ENCODE measurements around the gene LPP. TPM values are rescaled to one million over a fixed set of nuclear protein-coding genes. Genes with fewer than 3 reads are reported as not detected.

The LPP gene
- total and polyA plus RNA-seq, 2 of the 4 experiments (the other 2 are of a cell fraction) = 16.0 to 130 TPM

DNA sequence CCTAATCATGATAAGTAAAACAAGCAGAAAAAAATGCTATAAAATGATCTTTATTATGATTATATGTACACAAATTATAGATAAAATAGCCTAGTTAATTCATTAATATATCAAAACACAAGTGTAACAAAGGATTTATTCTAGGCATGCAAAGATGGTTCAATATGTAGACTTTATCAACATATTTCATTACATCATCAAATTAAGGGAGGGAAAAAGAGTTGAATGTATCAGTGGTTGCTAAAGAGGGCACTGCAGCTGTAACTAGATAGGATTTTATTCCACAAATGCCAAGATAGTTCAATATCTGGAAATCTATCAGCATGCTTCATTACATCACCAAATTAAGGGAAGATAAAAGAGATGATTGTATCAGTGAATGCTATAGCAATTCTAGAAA is 248.3 kb downstream of the LPP start:
- Histone ChIP-seq H2BK5ac (ENCODE audit: low read depth, low read length, poor library complexity, severe bottlenecking) (no peak overlapping the region), H3K9me3 (ENCODE audit: control insufficient read depth, insufficient read depth, low read length) (no peaks in the 10 kb centered on the region), H3K14ac (replicated peaks; ENCODE audit: low read depth, low read length) (no peak overlapping the region), H3K9ac (ENCODE audit: low read depth, low read length) (no peak overlapping the region), H3K4me3 (ENCODE audit: insufficient read depth, low read depth, low read length) (no peak overlapping the region), H2BK20ac (ENCODE audit: low read depth, low read length) (no peak overlapping the region), H2AK9ac (replicated peaks; ENCODE audit: low read depth, low read length, poor library complexity) (no peak overlapping the region), H3K9me1 (ENCODE audit: insufficient read depth, low read length) (peaks cover 15% of the 10 kb centered on the region), H2AFZ (replicated peaks; ENCODE audit: low read length, poor library complexity) (no peak overlapping the region), H3K79me1 (ENCODE audit: low read depth in 1 of 2, low read length in 2 of 2) (peaks cover 51 to 87% of the 10 kb centered on the region in 2 experiments), H4K91ac (ENCODE audit: insufficient read depth, low read depth, low read length) (no peak overlapping the region), H3K27me3 (ENCODE audit: control insufficient read depth, insufficient read depth, low read length) (no peaks in the 10 kb centered on the region), H3K4me1 (ENCODE audit: control insufficient read depth, insufficient read depth, low read length) (no peaks in the 10 kb centered on the region), H3K36me3 (ENCODE audit: control insufficient read depth, insufficient read depth, low read length) (peaks cover 12% of the 10 kb centered on the region), H2BK120ac (ENCODE audit: low read depth, low read length) (no peak overlapping the region), H3K23ac (ENCODE audit: low read depth, low read length) (no peak overlapping the region), H3K4ac (ENCODE audit: low read depth, low read length) (no peak overlapping the region), H2AK5ac (ENCODE audit: low read depth, low read length) (no peak overlapping the region), H3K18ac (ENCODE audit: low read depth, low read length) (no peak overlapping the region), H4K20me1 (ENCODE audit: insufficient read depth, low read length) (peaks cover 36% of the 10 kb centered on the region), H3K56ac (ENCODE audit: extremely low read depth, insufficient read depth, low read length) (no peak overlapping the region), H3K27ac (ENCODE audit: insufficient read depth, low read length) (no peak overlapping the region), H3K4me2 (ENCODE audit: low read depth, low read length) (no peak overlapping the region), H2BK15ac (ENCODE audit: low read depth, low read length) (no peak overlapping the region), H4K8ac (ENCODE audit: low read depth in 2 of 2, low read length in 2 of 2) (no peak overlapping the region), H4K5ac (ENCODE audit: low read depth, low read length) (no peak overlapping the region)
- ChIA-PET CTCF (no interaction called here), POLR2A (ENCODE audit: unreplicated experiment) (no interaction called here)
- TF ChIP-seq RFX5 (IDR thresholded peaks at IDR 0.05; ENCODE audit: low read depth, low read length) = no peak
- no peak for TF ChIP-seq SMC3 (IDR thresholded peaks at IDR 0.05; ENCODE audit: low read depth, low read length)
- TF ChIP-seq RCOR1 (IDR thresholded peaks at IDR 0.05; ENCODE audit: insufficient replicate concordance, low read length) = no peak
- no peak for TF ChIP-seq FOS (IDR thresholded peaks at IDR 0.05; ENCODE audit: low read depth, low read length)
- TF ChIP-seq, protein P1, sequence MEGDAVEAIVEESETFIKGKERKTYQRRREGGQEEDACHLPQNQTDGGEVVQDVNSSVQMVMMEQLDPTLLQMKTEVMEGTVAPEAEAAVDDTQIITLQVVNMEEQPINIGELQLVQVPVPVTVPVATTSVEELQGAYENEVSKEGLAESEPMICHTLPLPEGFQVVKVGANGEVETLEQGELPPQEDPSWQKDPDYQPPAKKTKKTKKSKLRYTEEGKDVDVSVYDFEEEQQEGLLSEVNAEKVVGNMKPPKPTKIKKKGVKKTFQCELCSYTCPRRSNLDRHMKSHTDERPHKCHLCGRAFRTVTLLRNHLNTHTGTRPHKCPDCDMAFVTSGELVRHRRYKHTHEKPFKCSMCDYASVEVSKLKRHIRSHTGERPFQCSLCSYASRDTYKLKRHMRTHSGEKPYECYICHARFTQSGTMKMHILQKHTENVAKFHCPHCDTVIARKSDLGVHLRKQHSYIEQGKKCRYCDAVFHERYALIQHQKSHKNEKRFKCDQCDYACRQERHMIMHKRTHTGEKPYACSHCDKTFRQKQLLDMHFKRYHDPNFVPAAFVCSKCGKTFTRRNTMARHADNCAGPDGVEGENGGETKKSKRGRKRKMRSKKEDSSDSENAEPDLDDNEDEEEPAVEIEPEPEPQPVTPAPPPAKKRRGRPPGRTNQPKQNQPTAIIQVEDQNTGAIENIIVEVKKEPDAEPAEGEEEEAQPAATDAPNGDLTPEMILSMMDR (conservative IDR thresholded peaks at IDR 0.05; ENCODE audit: low read depth, low read length) = no peak
- TF ChIP-seq POLR2A (IDR thresholded peaks at IDR 0.05; ENCODE audit: low read depth, low read length) = no peak
- TF ChIP-seq MXI1 (IDR thresholded peaks at IDR 0.05; ENCODE audit: borderline replicate concordance, low read depth, low read length) = no peak
- no peak for TF ChIP-seq MAFK (IDR thresholded peaks at IDR 0.05; ENCODE audit: low read depth, low read length)
- TF ChIP-seq, protein P2, sequence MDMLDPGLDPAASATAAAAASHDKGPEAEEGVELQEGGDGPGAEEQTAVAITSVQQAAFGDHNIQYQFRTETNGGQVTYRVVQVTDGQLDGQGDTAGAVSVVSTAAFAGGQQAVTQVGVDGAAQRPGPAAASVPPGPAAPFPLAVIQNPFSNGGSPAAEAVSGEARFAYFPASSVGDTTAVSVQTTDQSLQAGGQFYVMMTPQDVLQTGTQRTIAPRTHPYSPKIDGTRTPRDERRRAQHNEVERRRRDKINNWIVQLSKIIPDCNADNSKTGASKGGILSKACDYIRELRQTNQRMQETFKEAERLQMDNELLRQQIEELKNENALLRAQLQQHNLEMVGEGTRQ (IDR thresholded peaks at IDR 0.05; ENCODE audit: low read depth, low read length) = no peak
- no peak for TF ChIP-seq MAZ (IDR thresholded peaks at IDR 0.05; ENCODE audit: borderline replicate concordance, low read depth, low read length)
- TF ChIP-seq RAD21 (IDR thresholded peaks at IDR 0.05; ENCODE audit: low read length) = no peak
- TF ChIP-seq, protein P3, sequence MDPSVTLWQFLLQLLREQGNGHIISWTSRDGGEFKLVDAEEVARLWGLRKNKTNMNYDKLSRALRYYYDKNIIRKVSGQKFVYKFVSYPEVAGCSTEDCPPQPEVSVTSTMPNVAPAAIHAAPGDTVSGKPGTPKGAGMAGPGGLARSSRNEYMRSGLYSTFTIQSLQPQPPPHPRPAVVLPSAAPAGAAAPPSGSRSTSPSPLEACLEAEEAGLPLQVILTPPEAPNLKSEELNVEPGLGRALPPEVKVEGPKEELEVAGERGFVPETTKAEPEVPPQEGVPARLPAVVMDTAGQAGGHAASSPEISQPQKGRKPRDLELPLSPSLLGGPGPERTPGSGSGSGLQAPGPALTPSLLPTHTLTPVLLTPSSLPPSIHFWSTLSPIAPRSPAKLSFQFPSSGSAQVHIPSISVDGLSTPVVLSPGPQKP (IDR thresholded peaks at IDR 0.05; ENCODE audit: borderline replicate concordance, low read depth, low read length) = no peak
- TF ChIP-seq BHLHE40 (IDR thresholded peaks at IDR 0.05; ENCODE audit: low read depth, low read length) = no peak
- TF ChIP-seq NFE2L2 (IDR thresholded peaks at IDR 0.05; ENCODE audit: low read depth, low read length) = no peak
- TF ChIP-seq CHD1 (IDR thresholded peaks at IDR 0.05; ENCODE audit: low read depth, low read length) = no peak
- no TSS peak for BruUV-seq (replicated peaks)
- ATAC-seq (ENCODE audit: low read depth) (no peak), DNase-seq (no peak)
- dilution Hi-C loops (cut with HindIII; ENCODE audit: low sequenced_read_pairs, unreplicated experiment) = no loop called here
- in situ Hi-C loops (cut with MboI; ENCODE audit: low sequenced_read_pairs) = loop anchor here (25.0 kb wide), 1 partner anchor 665 kb away; the partner anchor contains the start of gene BCL6
- intact Hi-C loops (cut with micrococcal nuclease) = no loop called here
